Upper lobe of left lung (tissue), 6 donors: Measurements from ENCODE around the gene JAG2. TPM values are rescaled to one million over a fixed set of nuclear protein-coding genes. Genes with fewer than 3 reads are reported as not detected.

Source experiments
- ATAC-seq, 2 donors: fragments of 200-7000 bp; cut with Tn5 transposase; one replicate each; pipeline ENCODE4 v1.9.1; 2022; ENCODE audit warnings: mild to moderate bottlenecking in 2 of 2, moderate library complexity in 2 of 2; ENCODE audit not compliant: low FRiP score in 2 of 2
- DNase-seq, 2 donors: peaks; one replicate each; pipeline ENCODE4 v3.0.0-alpha.2; 2019 to 2020
- H3K27ac ChIP-seq, 4 donors: fragments of 200-600 bp; sonication (generic); one replicate each; pipeline ENCODE4 v1.5.1; 2016 to 2019
- H3K27me3 ChIP-seq, 4 donors: fragments of 200-600 bp; sonication (generic); one replicate each; pipeline ENCODE4 v1.5.1; 2017 to 2019
- H3K36me3 ChIP-seq, 4 donors: fragments of 200-600 bp; sonication (generic); one replicate each; pipeline ENCODE4 v1.5.1; 2016 to 2019
- H3K4me1 ChIP-seq, 4 donors: fragments of 200-600 bp; sonication (generic); one replicate each; pipeline ENCODE4 v1.5.1; 2018 to 2019
- H3K4me3 ChIP-seq, 4 donors: fragments of 200-600 bp; sonication (generic); one replicate each; pipeline ENCODE4 v1.5.1; 2017 to 2019; ENCODE audit warnings: mild to moderate bottlenecking in 2 of 4, moderate library complexity in 1 of 4
- H3K9me3 ChIP-seq, 4 donors: fragments of 200-600 bp; sonication (generic); one replicate each; pipeline ENCODE4 v1.5.1; 2018 to 2019
- CTCF ChIP-seq, 6 experiments: fragments of 450-650 bp in 4 of 6; fragments of 200-600 bp in 2 of 6; sonication (generic) in 2 of 6; IDR thresholded peaks; one replicate each; pipeline ENCODE4 v1.5.1; 2016 to 2019; ENCODE audit warnings: antibody characterized with exemption in 6 of 6
- EP300 ChIP-seq, 4 donors: sonication (generic); formaldehyde crosslinking; IDR thresholded peaks; one replicate each; pipeline ENCODE4 v1.5.1; 2017; ENCODE audit warnings: antibody characterized with exemption in 4 of 4, control low read depth in 2 of 4
- POLR2A ChIP-seq, 4 donors: fragments of 450-650 bp; IDR thresholded peaks; one replicate each; pipeline ENCODE4 v1.5.1; 2016 to 2017; ENCODE audit warnings: antibody characterized with exemption in 4 of 4, mild to moderate bottlenecking in 2 of 4
- POLR2AphosphoS5 ChIP-seq, 2 donors: sonication (generic); formaldehyde crosslinking; IDR thresholded peaks; one replicate each; pipeline ENCODE4 v1.5.1; 2017; ENCODE audit warnings: antibody characterized with exemption in 2 of 2
- WGBS, 2 donors: methylation state at CpG; one replicate each; pipeline ENCODE4 v1.1.5; 2017 to 2018; 5-methylcytosine and 5-hydroxymethylcytosine counted together
- total RNA-seq, 6 donors: library from RNA; depleted of rRNA in 4 of 6; stranded (reverse); fragments of >200 nt in 4 of 6; gene quantifications; one replicate each; pipeline versions ENCODE4 v1.1.0 to v1.2.1, GENCODE V29; 2016 to 2021
- donor health status: DM: no; HTN: no; CAD: no; lungs with moderate emphysema.
- donor health status: DM: no; HTN: yes; CAD: no; lungs with severe emphysema.

The JAG2 gene
- total RNA-seq, 6 donors from 2014 or later = 14.9 to 43.4 (median 23.8) TPM

- no peak for TF ChIP-seq POLR2A (IDR thresholded peaks at IDR 0.05)
- TF ChIP-seq POLR2AphosphoS5 (IDR thresholded peaks at IDR 0.05) = no peak
- no peak for TF ChIP-seq EP300 (IDR thresholded peaks at IDR 0.05)
- no peak for TF ChIP-seq CTCF (IDR thresholded peaks at IDR 0.05)
- no peaks in the 10 kb centered on the region for H3K9me3 ChIP-seq
- WGBS, 2 donors = 98 to 100% methylated on average over 2 to 11 of the region's 18 CpGs
- H3K27ac ChIP-seq = no peak overlapping the region
- no peak for ATAC-seq
- no peaks in the 10 kb centered on the region for H3K27me3 ChIP-seq
- peaks cover 0 to 50% (median 19%) of the 10 kb centered on the region in 4 donors for H3K36me3 ChIP-seq
- no peak for DNase-seq
- H3K4me3 ChIP-seq = no peak overlapping the region
- peaks cover 0 to 17% (median 4%) of the 10 kb centered on the region in 4 donors for H3K4me1 ChIP-seq
These were observed 19.3 kb downstream of the JAG2 start for GRCh38 chr14:105149146-105149781.

- peak in 1 of 2 donors; percentile 73 for DNase-seq
- 98 to 100% methylated on average over 5 to 25 of the region's 27 CpGs for WGBS, 2 donors
These were observed 19.9 kb downstream of the JAG2 start for GRCh38 chr14:105148604-105149145.

GRCh38 chr14:105147671-105148603 is 20.6 kb downstream of the JAG2 start:
- Histone ChIP-seq H3K36me3 (peaks cover 0 to 53% (median 24%) of the 10 kb centered on the region in 4 donors), H3K9me3 (no peaks in the 10 kb centered on the region), H3K27ac (no peak overlapping the region), H3K27me3 (no peaks in the 10 kb centered on the region), H3K4me3 (no peak overlapping the region), H3K4me1 (peaks cover 0 to 9% (median 0%) of the 10 kb centered on the region in 4 donors)
- WGBS, 2 donors = 95 to 96% methylated on average over 30 to 57 of the region's 62 CpGs
- no peak for ATAC-seq
- no peak for TF ChIP-seq EP300 (IDR thresholded peaks at IDR 0.05)
- no peak for TF ChIP-seq CTCF (IDR thresholded peaks at IDR 0.05)
- no peak for TF ChIP-seq POLR2A (IDR thresholded peaks at IDR 0.05)
- no peak for TF ChIP-seq POLR2AphosphoS5 (IDR thresholded peaks at IDR 0.05)
- peak in 1 of 2 donors; percentile 81 for DNase-seq

More at GRCh38 chr14:105148604-105149145, 19.9 kb downstream of the JAG2 start:
- no peak overlapping the region for H3K4me3 ChIP-seq
- H3K27ac ChIP-seq = no peak overlapping the region
- H3K9me3 ChIP-seq = no peaks in the 10 kb centered on the region
- no peak for TF ChIP-seq POLR2A (IDR thresholded peaks at IDR 0.05)
- TF ChIP-seq EP300 (IDR thresholded peaks at IDR 0.05) = no peak
- no peak for TF ChIP-seq CTCF (IDR thresholded peaks at IDR 0.05)
- no peak for TF ChIP-seq POLR2AphosphoS5 (IDR thresholded peaks at IDR 0.05)
- ATAC-seq = no peak
- peaks cover 0 to 16% (median under 1%) of the 10 kb centered on the region in 4 donors for H3K4me1 ChIP-seq
- no peaks in the 10 kb centered on the region for H3K27me3 ChIP-seq
- peaks cover 0 to 50% (median 20%) of the 10 kb centered on the region in 4 donors for H3K36me3 ChIP-seq

- WGBS, 2 donors = 93% methylated on average over 21 of the region's 22 CpGs; no CpG with 5 or more reads in 1 of the 2 donors
- DNase-seq (peak in 1 of 2 donors; percentile 72), ATAC-seq (no peak)
These were observed 21.5 kb downstream of the JAG2 start for GRCh38 chr14:105146976-105147635.

More at GRCh38 chr14:105146976-105147635, 21.5 kb downstream of the JAG2 start:
- TF ChIP-seq CTCF (IDR thresholded peaks at IDR 0.05) (no peak), POLR2AphosphoS5 (IDR thresholded peaks at IDR 0.05) (no peak), POLR2A (IDR thresholded peaks at IDR 0.05) (no peak), EP300 (IDR thresholded peaks at IDR 0.05) (no peak)
- no peak overlapping the region for H3K27ac ChIP-seq
- H3K4me1 ChIP-seq = peaks cover 0 to under 1% (median 0%) of the 10 kb centered on the region in 4 donors
- H3K4me3 ChIP-seq = no peak overlapping the region
- peaks cover 0 to 59% (median 28%) of the 10 kb centered on the region in 4 donors for H3K36me3 ChIP-seq
- H3K9me3 ChIP-seq = no peaks in the 10 kb centered on the region
- H3K27me3 ChIP-seq = no peaks in the 10 kb centered on the region
